Measurements from ENCODE around the gene ATP6V0E1.

The ATP6V0E1 gene

GRCh38 chr5:172943283-172943841 lies 40.2 kb upstream of the ATP6V0E1 start:
- Histone ChIP-seq H2AFZ (ENCODE audit: low read depth) (no peak overlapping the region), H3K79me2 (ENCODE audit: insufficient read depth, low read depth) (no peaks in the 10 kb centered on the region), H4K20me1 (ENCODE audit: insufficient read depth) (no peaks in the 10 kb centered on the region), H3K4me1 (ENCODE audit: low read depth, poor library complexity, severe bottlenecking) (no peaks in the 10 kb centered on the region), H3K27ac (no peak overlapping the region), H3K4me3 (IDR thresholded peaks at IDR 0.05; ENCODE audit: insufficient read depth, low read depth, low read length) (no peak overlapping the region), H3K4me2 (no peak overlapping the region), H3K36me3 (ENCODE audit: insufficient read depth) (no peaks in the 10 kb centered on the region), H3K9ac (no peak overlapping the region), H3K27me3 (ENCODE audit: insufficient read depth, low read depth) (no peaks in the 10 kb centered on the region)
- TF ChIP-seq CTCF (conservative IDR thresholded peaks at IDR 0.05; ENCODE audit: low read depth, low read length) = no peak

GRCh38 chr5:172943906-172944305 lies 39.7 kb upstream of the ATP6V0E1 start:
- Histone ChIP-seq H3K36me3 (ENCODE audit: insufficient read depth) (no peaks in the 10 kb centered on the region), H3K4me2 (no peak overlapping the region), H3K27me3 (ENCODE audit: insufficient read depth, low read depth) (no peaks in the 10 kb centered on the region), H3K27ac (no peak overlapping the region), H3K79me2 (ENCODE audit: insufficient read depth, low read depth) (no peaks in the 10 kb centered on the region), H3K4me3 (IDR thresholded peaks at IDR 0.05; ENCODE audit: insufficient read depth, low read depth, low read length) (no peak overlapping the region), H3K9ac (no peak overlapping the region), H4K20me1 (ENCODE audit: insufficient read depth) (no peaks in the 10 kb centered on the region), H2AFZ (ENCODE audit: low read depth) (no peak overlapping the region), H3K4me1 (ENCODE audit: low read depth, poor library complexity, severe bottlenecking) (no peaks in the 10 kb centered on the region)
- TF ChIP-seq CTCF (conservative IDR thresholded peaks at IDR 0.05; ENCODE audit: low read depth, low read length) = no peak

GRCh38 chr5:172944741-172945140 lies 38.8 kb upstream of the ATP6V0E1 start:
- H3K27ac ChIP-seq = no peak overlapping the region
- H3K4me2 ChIP-seq = no peak overlapping the region
- no peak overlapping the region for H2AFZ ChIP-seq (ENCODE audit: low read depth)
- no peaks in the 10 kb centered on the region for H3K27me3 ChIP-seq (ENCODE audit: insufficient read depth, low read depth)
- H3K9ac ChIP-seq = no peak overlapping the region
- H3K4me3 ChIP-seq (IDR thresholded peaks at IDR 0.05; ENCODE audit: insufficient read depth, low read depth, low read length) = no peak overlapping the region
- H3K79me2 ChIP-seq (ENCODE audit: insufficient read depth, low read depth) = no peaks in the 10 kb centered on the region
- H3K36me3 ChIP-seq (ENCODE audit: insufficient read depth) = no peaks in the 10 kb centered on the region
- TF ChIP-seq CTCF (conservative IDR thresholded peaks at IDR 0.05; ENCODE audit: low read depth, low read length) = no peak
- no peaks in the 10 kb centered on the region for H4K20me1 ChIP-seq (ENCODE audit: insufficient read depth)
- H3K4me1 ChIP-seq (ENCODE audit: low read depth, poor library complexity, severe bottlenecking) = no peaks in the 10 kb centered on the region

GRCh38 chr5:172945151-172945550 lies 38.4 kb upstream of the ATP6V0E1 start:
- H3K36me3 ChIP-seq (ENCODE audit: insufficient read depth) = no peaks in the 10 kb centered on the region
- H3K9ac ChIP-seq = no peak overlapping the region
- no peak overlapping the region for H2AFZ ChIP-seq (ENCODE audit: low read depth)
- TF ChIP-seq CTCF (conservative IDR thresholded peaks at IDR 0.05; ENCODE audit: low read depth, low read length) = no peak
- no peak overlapping the region for H3K4me3 ChIP-seq (IDR thresholded peaks at IDR 0.05; ENCODE audit: insufficient read depth, low read depth, low read length)
- H3K27ac ChIP-seq = no peak overlapping the region
- no peaks in the 10 kb centered on the region for H3K4me1 ChIP-seq (ENCODE audit: low read depth, poor library complexity, severe bottlenecking)
- H3K27me3 ChIP-seq (ENCODE audit: insufficient read depth, low read depth) = no peaks in the 10 kb centered on the region
- no peaks in the 10 kb centered on the region for H3K79me2 ChIP-seq (ENCODE audit: insufficient read depth, low read depth)
- H3K4me2 ChIP-seq = no peak overlapping the region
- no peaks in the 10 kb centered on the region for H4K20me1 ChIP-seq (ENCODE audit: insufficient read depth)

All from KMS-11 (cell line).